ENCODE results near the gene TAS1R3. TPM values are rescaled to one million over a fixed set of nuclear protein-coding genes. Genes with fewer than 3 reads are reported as not detected.

Gene TAS1R3
- total and polyA plus RNA-seq, 10 of the 15 experiments (the other 5 are each of a cell fraction or from before 2014, with no cell fraction given): 0.04 to 0.51 (median 0.08) TPM; not detected in 3

DNA sequence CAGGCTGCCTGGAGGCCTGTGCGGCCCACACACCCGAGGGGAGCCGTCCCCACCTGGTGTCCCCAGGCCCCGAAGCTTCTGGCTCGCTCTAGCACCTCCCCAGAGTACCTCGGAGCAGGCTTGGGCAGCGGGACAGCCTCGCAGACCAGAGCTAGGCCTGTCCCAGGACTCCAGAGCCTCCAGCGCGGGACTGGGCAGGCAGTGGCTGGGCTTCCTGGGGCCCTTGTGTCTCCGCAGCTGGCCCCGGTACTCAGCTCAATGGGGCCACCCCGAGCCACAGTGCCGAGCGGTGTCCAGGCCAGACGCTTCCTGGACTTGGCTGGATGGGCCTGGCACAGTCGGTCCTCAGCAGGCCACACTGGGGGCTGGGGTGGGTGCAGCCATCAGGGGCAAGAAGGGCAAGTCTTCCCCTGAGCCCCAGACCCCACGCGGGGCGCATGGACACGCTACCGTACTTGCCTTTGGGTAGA is 45.9 kb upstream of the TAS1R3 start (continued):
- TF ChIP-seq, protein P1, sequence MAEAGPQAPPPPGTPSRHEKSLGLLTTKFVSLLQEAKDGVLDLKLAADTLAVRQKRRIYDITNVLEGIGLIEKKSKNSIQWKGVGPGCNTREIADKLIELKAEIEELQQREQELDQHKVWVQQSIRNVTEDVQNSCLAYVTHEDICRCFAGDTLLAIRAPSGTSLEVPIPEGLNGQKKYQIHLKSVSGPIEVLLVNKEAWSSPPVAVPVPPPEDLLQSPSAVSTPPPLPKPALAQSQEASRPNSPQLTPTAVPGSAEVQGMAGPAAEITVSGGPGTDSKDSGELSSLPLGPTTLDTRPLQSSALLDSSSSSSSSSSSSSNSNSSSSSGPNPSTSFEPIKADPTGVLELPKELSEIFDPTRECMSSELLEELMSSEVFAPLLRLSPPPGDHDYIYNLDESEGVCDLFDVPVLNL (IDR thresholded peaks at IDR 0.05; ENCODE audit: low read depth, low read length): no peak
- TF ChIP-seq, protein P2, sequence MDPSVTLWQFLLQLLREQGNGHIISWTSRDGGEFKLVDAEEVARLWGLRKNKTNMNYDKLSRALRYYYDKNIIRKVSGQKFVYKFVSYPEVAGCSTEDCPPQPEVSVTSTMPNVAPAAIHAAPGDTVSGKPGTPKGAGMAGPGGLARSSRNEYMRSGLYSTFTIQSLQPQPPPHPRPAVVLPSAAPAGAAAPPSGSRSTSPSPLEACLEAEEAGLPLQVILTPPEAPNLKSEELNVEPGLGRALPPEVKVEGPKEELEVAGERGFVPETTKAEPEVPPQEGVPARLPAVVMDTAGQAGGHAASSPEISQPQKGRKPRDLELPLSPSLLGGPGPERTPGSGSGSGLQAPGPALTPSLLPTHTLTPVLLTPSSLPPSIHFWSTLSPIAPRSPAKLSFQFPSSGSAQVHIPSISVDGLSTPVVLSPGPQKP (IDR thresholded peaks at IDR 0.05; ENCODE audit: low read depth, low read length): no peak
- TF ChIP-seq ZNF622 (IDR thresholded peaks at IDR 0.05) (no peak), RAD21 (IDR thresholded peaks at IDR 0.05; ENCODE audit: insufficient read depth, low read depth, low read length) (no peak), LARP7 (IDR thresholded peaks at IDR 0.05) (no peak)
- TF ChIP-seq, protein P3, sequence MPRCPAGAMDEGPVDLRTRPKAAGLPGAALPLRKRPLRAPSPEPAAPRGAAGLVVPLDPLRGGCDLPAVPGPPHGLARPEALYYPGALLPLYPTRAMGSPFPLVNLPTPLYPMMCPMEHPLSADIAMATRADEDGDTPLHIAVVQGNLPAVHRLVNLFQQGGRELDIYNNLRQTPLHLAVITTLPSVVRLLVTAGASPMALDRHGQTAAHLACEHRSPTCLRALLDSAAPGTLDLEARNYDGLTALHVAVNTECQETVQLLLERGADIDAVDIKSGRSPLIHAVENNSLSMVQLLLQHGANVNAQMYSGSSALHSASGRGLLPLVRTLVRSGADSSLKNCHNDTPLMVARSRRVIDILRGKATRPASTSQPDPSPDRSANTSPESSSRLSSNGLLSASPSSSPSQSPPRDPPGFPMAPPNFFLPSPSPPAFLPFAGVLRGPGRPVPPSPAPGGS (IDR thresholded peaks at IDR 0.05; ENCODE audit: borderline replicate concordance, insufficient read depth, low read depth, low read length, poor library complexity, severe bottlenecking): no peak

DNA sequence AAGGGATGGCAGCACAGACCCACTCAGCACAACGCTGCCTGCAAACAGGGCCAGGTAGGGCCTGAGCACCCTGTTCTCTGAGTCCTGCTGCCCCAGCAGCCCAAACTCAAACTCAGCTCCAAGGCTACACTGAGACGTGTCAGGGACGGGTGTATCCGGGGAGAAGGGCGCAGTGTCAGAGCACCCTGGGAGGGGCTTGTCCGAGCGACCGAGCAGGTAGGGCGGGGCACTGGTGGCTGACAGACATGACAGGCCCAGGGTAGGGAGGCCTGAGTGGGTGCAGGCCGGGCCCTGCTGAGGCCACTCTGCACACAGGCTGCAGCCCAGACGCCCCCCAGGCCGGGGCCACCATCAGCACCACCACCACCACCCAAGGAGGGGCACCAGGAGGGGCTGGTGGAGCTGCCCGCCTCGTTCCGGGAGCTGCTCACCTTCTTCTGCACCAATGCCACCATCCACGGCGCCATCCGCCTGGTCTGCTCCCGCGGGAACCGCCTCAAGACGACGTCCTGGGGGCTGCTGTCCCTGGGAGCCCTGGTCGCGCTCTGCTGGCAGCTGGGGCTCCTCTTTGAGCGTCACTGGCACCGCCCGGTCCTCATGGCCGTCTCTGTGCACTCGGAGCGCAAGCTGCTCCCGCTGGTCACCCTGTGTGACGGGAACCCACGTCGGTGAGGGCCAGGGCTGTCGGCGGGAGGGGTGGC is 45.3 kb upstream of the TAS1R3 start:
- no peak for FAIRE-seq
- no peaks in the 10 kb centered on the region for H3K9me3 ChIP-seq (replicated peaks; ENCODE audit: control insufficient read depth, insufficient read depth, low read length)
- no peak; the same call in none of the 3 replicates for ATAC-seq
- H3K4me3 ChIP-seq: no peak overlapping the region
- intact Hi-C loops (cut with micrococcal nuclease; ENCODE audit: unreplicated experiment): no loop called here
- no peaks in the 10 kb centered on the region for H4K20me1 ChIP-seq (ENCODE audit: control insufficient read depth, insufficient read depth)
- SMC1A ChIA-PET (ENCODE audit: uncharacterized antibody, unreplicated experiment): no interaction called here
- no peaks in the 10 kb centered on the region for H3K36me3 ChIP-seq (ENCODE audit: control insufficient read depth in 2 of 2, insufficient read depth in 2 of 2, low read length in 1 of 2)
- BruUV-seq (replicated peaks): no TSS peak
- in situ Hi-C loops (cut with MboI): no loop called here
- 34% methylated on average over 34 of the region's 37 CpGs for WGBS (ENCODE audit: insufficient coverage, insufficient replicate concordance, low lambda C conversion rate, missing lambda C conversion rate)
- H3K9ac ChIP-seq (ENCODE audit: control insufficient read depth, insufficient read depth, low read length): no peak overlapping the region
- no peak overlapping the region for H3K4me2 ChIP-seq (ENCODE audit: control insufficient read depth, insufficient read depth)
- H3K27ac ChIP-seq (ENCODE audit: control insufficient read depth, insufficient read depth): no peak overlapping the region
- DNase-seq (ENCODE audit: low read depth, low spot score): no peak
- no peaks in the 10 kb centered on the region for H3K4me1 ChIP-seq (ENCODE audit: control insufficient read depth, insufficient read depth, low read length)
- no peaks in the 10 kb centered on the region for H3K79me2 ChIP-seq (ENCODE audit: control insufficient read depth, insufficient read depth, low read length)
- no peak overlapping the region for H2AFZ ChIP-seq (ENCODE audit: control insufficient read depth, low read depth, low read length)
- POLR2A ChIA-PET: no interaction called here
- H3K27me3 ChIP-seq (replicated peaks in 1 of 2; ENCODE audit: control insufficient read depth in 2 of 2, insufficient read depth in 2 of 2, low read length in 1 of 2): no peaks in the 10 kb centered on the region
- CTCF ChIA-PET: interaction anchor here (2.5 kb wide), 1 partner anchor 163 kb away, joined by 12 read pairs; no protein-coding TSS in a partner anchor
- RAD21 ChIA-PET (ENCODE audit: unreplicated experiment): no interaction called here
- no peak for TF ChIP-seq ZNF207 (IDR thresholded peaks at IDR 0.05; ENCODE audit: borderline replicate concordance)
- TF ChIP-seq POLR2AphosphoS2 (IDR thresholded peaks at IDR 0.05; ENCODE audit: low read depth, low read length): no peak
- no peak for TF ChIP-seq LARP7 (IDR thresholded peaks at IDR 0.05)
- TF ChIP-seq TCF12 (IDR thresholded peaks at IDR 0.05; ENCODE audit: low read depth, low read length): no peak
- no peak for TF ChIP-seq NRF1 (conservative IDR thresholded peaks at IDR 0.05; ENCODE audit: low read depth, low read length)
- TF ChIP-seq, protein P4, sequence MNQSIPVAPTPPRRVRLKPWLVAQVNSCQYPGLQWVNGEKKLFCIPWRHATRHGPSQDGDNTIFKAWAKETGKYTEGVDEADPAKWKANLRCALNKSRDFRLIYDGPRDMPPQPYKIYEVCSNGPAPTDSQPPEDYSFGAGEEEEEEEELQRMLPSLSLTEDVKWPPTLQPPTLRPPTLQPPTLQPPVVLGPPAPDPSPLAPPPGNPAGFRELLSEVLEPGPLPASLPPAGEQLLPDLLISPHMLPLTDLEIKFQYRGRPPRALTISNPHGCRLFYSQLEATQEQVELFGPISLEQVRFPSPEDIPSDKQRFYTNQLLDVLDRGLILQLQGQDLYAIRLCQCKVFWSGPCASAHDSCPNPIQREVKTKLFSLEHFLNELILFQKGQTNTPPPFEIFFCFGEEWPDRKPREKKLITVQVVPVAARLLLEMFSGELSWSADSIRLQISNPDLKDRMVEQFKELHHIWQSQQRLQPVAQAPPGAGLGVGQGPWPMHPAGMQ (IDR thresholded peaks at IDR 0.05; ENCODE audit: borderline replicate concordance): no peak
- TF ChIP-seq KLF5 (IDR thresholded peaks at IDR 0.05; ENCODE audit: partially characterized antibody): no peak
- TF ChIP-seq DPF2 (IDR thresholded peaks at IDR 0.05): no peak
- TF ChIP-seq, protein P5, sequence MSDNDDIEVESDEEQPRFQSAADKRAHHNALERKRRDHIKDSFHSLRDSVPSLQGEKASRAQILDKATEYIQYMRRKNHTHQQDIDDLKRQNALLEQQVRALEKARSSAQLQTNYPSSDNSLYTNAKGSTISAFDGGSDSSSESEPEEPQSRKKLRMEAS (IDR thresholded peaks at IDR 0.05; ENCODE audit: low read depth, low read length): no peak
- TF ChIP-seq, protein P6, sequence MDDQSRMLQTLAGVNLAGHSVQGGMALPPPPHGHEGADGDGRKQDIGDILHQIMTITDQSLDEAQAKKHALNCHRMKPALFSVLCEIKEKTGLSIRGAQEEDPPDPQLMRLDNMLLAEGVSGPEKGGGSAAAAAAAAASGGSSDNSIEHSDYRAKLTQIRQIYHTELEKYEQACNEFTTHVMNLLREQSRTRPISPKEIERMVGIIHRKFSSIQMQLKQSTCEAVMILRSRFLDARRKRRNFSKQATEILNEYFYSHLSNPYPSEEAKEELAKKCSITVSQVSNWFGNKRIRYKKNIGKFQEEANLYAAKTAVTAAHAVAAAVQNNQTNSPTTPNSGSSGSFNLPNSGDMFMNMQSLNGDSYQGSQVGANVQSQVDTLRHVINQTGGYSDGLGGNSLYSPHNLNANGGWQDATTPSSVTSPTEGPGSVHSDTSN (IDR thresholded peaks at IDR 0.05; ENCODE audit: insufficient replicate concordance, low read depth, low read length): no peak

Data from GM12878 (cell line).